H1 (cell line): ENCODE results near the gene MMAB. TPM values are rescaled to one million over a fixed set of nuclear protein-coding genes. Genes with fewer than 3 reads are reported as not detected.

Experiments used
- CTCF ChIA-PET: fragments of 300-600 bp; sonication (Branson Sonifier 250); formaldehyde crosslinking; loops from one replicate; lab custom pipeline; 2021; ENCODE audit not compliant: partially characterized antibody; lab: Charles Lee
- POLR2A ChIA-PET: fragments of 300-600 bp; sonication (Branson Sonifier 250); formaldehyde crosslinking; loops from one replicate; lab custom pipeline; 2021; ENCODE audit warnings: inconsistent platforms; ENCODE audit not compliant: partially characterized antibody; lab: Charles Lee
- DNase-seq, 2 experiments: peaks; one replicate each; pipeline versions ENCODE4 v3.0.0 to v3.0.0-alpha.2; 2010 to 2022; ENCODE audit warnings: low spot score in 2 of 2, low read depth in 1 of 2, mixed read lengths in 1 of 2
- FAIRE-seq: peaks from 2 replicates; lab custom pipeline; 2011; peaks lifted over from hg19 to GRCh38; lab: Jason Lieb, UNC
- H2AFZ ChIP-seq: 2 replicates; pipeline ENCODE4 v1.8.1; 2012; ENCODE audit warnings: low read length, inconsistent platforms
- H2AK5ac ChIP-seq: 2 replicates; pipeline ENCODE4 v1.6.1; 2013; ENCODE audit warnings: low read depth, low read length
- H2BK120ac ChIP-seq: replicated peaks from 2 replicates; pipeline ENCODE3; 2013; ENCODE audit warnings: low read depth, low read length, inconsistent platforms
- H2BK12ac ChIP-seq: 2 replicates; pipeline ENCODE4 v1.6.1; 2013; ENCODE audit warnings: low read depth, low read length
- H2BK15ac ChIP-seq: 2 replicates; pipeline ENCODE4 v1.6.1; 2013; ENCODE audit warnings: low read length
- H2BK20ac ChIP-seq: 2 replicates; pipeline ENCODE4 v1.6.1; 2013; ENCODE audit warnings: low read length
- H2BK5ac ChIP-seq: 2 replicates; pipeline ENCODE4 v1.6.1; 2013; ENCODE audit warnings: low read depth, low read length
- H3K14ac ChIP-seq: 2 replicates; pipeline ENCODE4 v1.6.1; 2013; ENCODE audit warnings: inconsistent platforms; ENCODE audit not compliant: insufficient read length
- H3K18ac ChIP-seq: 2 replicates; pipeline ENCODE4 v1.6.1; 2013; ENCODE audit warnings: low read length; ENCODE audit errors: extremely low read depth
- H3K23ac ChIP-seq: 2 replicates; pipeline ENCODE4 v1.6.1; 2013; ENCODE audit warnings: inconsistent platforms; ENCODE audit not compliant: insufficient read length
- H3K23me2 ChIP-seq: 2 replicates; pipeline ENCODE4 v1.6.1; 2013; ENCODE audit warnings: low read depth, low read length
- H3K27ac ChIP-seq: 2 replicates; pipeline ENCODE4 v1.6.1; 2011; ENCODE audit warnings: low read depth, low read length, inconsistent platforms
- H3K27me3 ChIP-seq, 4 experiments: replicated peaks in 1 of 4; 1 replicate in 1 of 4; 2 replicates in 3 of 4; pipeline versions ENCODE4 v1.6.1 to v1.8.1; 2011 to 2013; ENCODE audit warnings: low read length in 3 of 4, mild to moderate bottlenecking in 3 of 4, inconsistent platforms in 2 of 4, mixed read lengths in 2 of 4, moderate library complexity in 1 of 4; ENCODE audit not compliant: control insufficient read depth in 3 of 4, insufficient read depth in 3 of 4; ENCODE audit errors: extremely low read depth in 1 of 4
- H3K36me3 ChIP-seq, 4 experiments: 2 replicates each; pipeline versions ENCODE4 v1.6.1 to v1.8.1; 2011 to 2013; ENCODE audit warnings: mild to moderate bottlenecking in 4 of 4, low read length in 3 of 4, moderate library complexity in 2 of 4, control low read depth in 1 of 4, inconsistent platforms in 1 of 4; ENCODE audit not compliant: insufficient read depth in 4 of 4, control insufficient read depth in 2 of 4
- H3K4ac ChIP-seq: replicated peaks from 2 replicates; pipeline ENCODE3; 2013; ENCODE audit warnings: low read length, low read depth, mixed read lengths, inconsistent platforms; ENCODE audit not compliant: insufficient read length
- H3K4me1 ChIP-seq, 4 experiments: replicated peaks in 1 of 4; 1 replicate in 1 of 4; 2 replicates in 3 of 4; pipeline versions ENCODE4 v1.6.1 to v1.8.1; 2011 to 2013; ENCODE audit warnings: low read length in 3 of 4, inconsistent platforms in 2 of 4, mixed read lengths in 1 of 4; ENCODE audit not compliant: insufficient read depth in 4 of 4, control insufficient read depth in 3 of 4
- H3K4me2 ChIP-seq, 2 experiments: 2 replicates each; pipeline versions ENCODE4 v1.6.1 to v1.8.1; 2011 to 2013; ENCODE audit warnings: low read depth in 2 of 2, low read length in 2 of 2, control low read depth in 1 of 2, inconsistent platforms in 1 of 2, mild to moderate bottlenecking in 1 of 2; ENCODE audit not compliant: insufficient read depth in 1 of 2
- H3K4me3 ChIP-seq, 4 experiments: fragments of 200-600, 300-600 bp in 1 of 4; sonication (generic), shearing (Covaris generic), sonication (Bioruptor Twin) in 1 of 4; 2 replicates each; pipeline versions ENCODE4 v1.5.1 to v1.8.1; 2011 to 2016; ENCODE audit warnings: low read length in 4 of 4, low read depth in 3 of 4, control low read depth in 2 of 4, inconsistent platforms in 2 of 4, mild to moderate bottlenecking in 2 of 4, mixed read lengths in 1 of 4, moderate library complexity in 1 of 4; ENCODE audit not compliant: insufficient read depth in 2 of 4; ENCODE audit errors: extremely low read depth in 1 of 4
- H3K56ac ChIP-seq: replicated peaks from 2 replicates; pipeline ENCODE3; 2013; ENCODE audit warnings: low read depth, mild to moderate bottlenecking, mixed read lengths, low read length, inconsistent platforms; ENCODE audit not compliant: insufficient read length
- H3K79me1 ChIP-seq: 2 replicates; pipeline ENCODE4 v1.6.1; 2013; ENCODE audit warnings: low read depth, low read length, control low read depth
- H3K79me2 ChIP-seq, 2 experiments: 2 replicates each; pipeline versions ENCODE4 v1.6.1 to v1.8.1; 2012 to 2013; ENCODE audit warnings: low read length in 2 of 2, mild to moderate bottlenecking in 2 of 2, inconsistent platforms in 1 of 2; ENCODE audit not compliant: insufficient read depth in 2 of 2, control insufficient read depth in 1 of 2
- H3K9ac ChIP-seq, 4 experiments: replicated peaks in 1 of 4; 1 replicate in 1 of 4; 2 replicates in 3 of 4; pipeline versions ENCODE4 v1.6.1 to v1.8.1; 2011 to 2013; ENCODE audit warnings: low read depth in 3 of 4, low read length in 3 of 4, control low read depth in 2 of 4, mild to moderate bottlenecking in 2 of 4, moderate library complexity in 2 of 4, inconsistent platforms in 1 of 4; ENCODE audit errors: extremely low read depth in 1 of 4
- H3K9me3 ChIP-seq, 2 experiments: 2 replicates each; pipeline versions ENCODE4 v1.6.1 to v1.8.1; 2012 to 2013; ENCODE audit warnings: mild to moderate bottlenecking in 2 of 2, moderate library complexity in 2 of 2, control low read depth in 1 of 2, inconsistent platforms in 1 of 2, low read depth in 1 of 2, low read length in 1 of 2, mixed read lengths in 1 of 2; ENCODE audit not compliant: insufficient read depth in 2 of 2
- H4K20me1 ChIP-seq, 2 experiments: replicated peaks in 1 of 2; 2 replicates each; pipeline versions ENCODE3 to v1.8.1; 2011 to 2013; ENCODE audit warnings: inconsistent platforms in 2 of 2, low read length in 2 of 2, mild to moderate bottlenecking in 1 of 2; ENCODE audit not compliant: insufficient read depth in 2 of 2, control insufficient read depth in 1 of 2
- H4K5ac ChIP-seq: 2 replicates; pipeline ENCODE4 v1.6.1; 2013; ENCODE audit warnings: low read length, low read depth, mixed read lengths, inconsistent platforms; ENCODE audit not compliant: insufficient read length
- H4K8ac ChIP-seq: 2 replicates; pipeline ENCODE4 v1.8.0; 2013; ENCODE audit warnings: mild to moderate bottlenecking, moderate library complexity, low read length, inconsistent platforms; ENCODE audit not compliant: insufficient read depth; ENCODE audit errors: extremely low read depth
- H4K91ac ChIP-seq: replicated peaks from 2 replicates; pipeline ENCODE3; 2013; ENCODE audit warnings: low read length, mixed read lengths, inconsistent platforms; ENCODE audit not compliant: insufficient read length
- CHD2 ChIP-seq: IDR thresholded peaks from 2 replicates; pipeline ENCODE4 v1.6.1; 2012; ENCODE audit warnings: low read length, improper control_type of control experiment
- KDM5A ChIP-seq: fragments of 200-600 bp; IDR thresholded peaks from 2 replicates; pipeline ENCODE4 v1.7.1; 2012; ENCODE audit warnings: mild to moderate bottlenecking, low read length, inconsistent platforms, mixed read lengths
- SP4 ChIP-seq: IDR thresholded peaks from 2 replicates; pipeline ENCODE4 v1.6.1; 2012; ENCODE audit warnings: low read length, inconsistent platforms
- SRF ChIP-seq: IDR thresholded peaks from 2 replicates; pipeline ENCODE4 v1.6.1; 2011; ENCODE audit warnings: mild to moderate bottlenecking, low read depth, low read length, moderate library complexity
- WGBS, 2 experiments: shearing (Covaris generic) in 1 of 2; methylation state at CpG; one replicate each; pipeline versions ENCODE4 v1.1.6 to v1.1.7; 2013 to 2015; ENCODE audit warnings: low lambda C conversion rate in 2 of 2, mixed read lengths in 2 of 2, inconsistent platforms in 1 of 2, low coverage in 1 of 2, missing lambda C conversion rate in 1 of 2; ENCODE audit not compliant: insufficient replicate concordance in 2 of 2, insufficient coverage in 1 of 2, insufficient read length in 1 of 2; ENCODE audit errors: extremely low coverage in 1 of 2, missing lambda C conversion rate in 1 of 2; 5-methylcytosine and 5-hydroxymethylcytosine counted together
- polyA plus RNA-seq, 7 experiments: library from polyadenylated mRNA; depleted of rRNA in 3 of 7; stranded (reverse) in 5 of 7; unstranded in 2 of 7; fragments of >200 nt in 5 of 7; fragments of 200-250 nt in 2 of 7; gene quantifications; 1 replicate in 5 of 7; 2 replicates in 1 of 7; 4 replicates in 1 of 7; pipeline versions ENCODE4 v1.2.1 to v1.2.3, GENCODE V29; 2011 to 2013; ENCODE audit warnings: missing spikeins in 2 of 7, mixed read lengths in 2 of 7
- total RNA-seq: library from RNA; stranded (reverse); fragmentation: NEBNext Ultra II Directional; extraction: Animal tissue kit (Norgen Biotek cat#: 25700); gene quantifications from 2 replicates; pipeline ENCODE4 v1.2.1, GENCODE V29; 2021

Gene MMAB
- total and polyA plus RNA-seq, 2 of the 8 experiments (the other 6 are each of a cell fraction or from before 2014, with no cell fraction given), result 12.9 to 18.5 TPM

DNA sequence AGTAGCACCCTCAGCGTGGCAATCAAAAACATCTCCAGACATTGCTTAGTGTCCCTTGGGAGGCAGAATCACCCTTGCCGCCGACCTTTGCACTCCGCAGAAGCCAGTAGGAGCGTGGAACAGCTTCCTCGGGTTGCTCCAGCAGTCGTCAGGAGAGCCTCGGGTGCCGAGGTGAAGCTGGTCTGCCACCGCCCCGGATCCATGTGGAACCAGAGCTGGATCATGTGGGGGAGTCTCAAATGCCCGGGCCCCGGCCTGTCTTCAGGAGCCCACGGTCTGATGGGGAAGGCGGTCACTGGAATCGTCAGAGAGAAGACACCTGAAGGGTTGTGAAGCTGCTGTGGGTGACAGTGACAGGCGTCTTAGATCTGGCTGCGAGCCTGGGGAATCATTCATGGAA lies 14.6 kb upstream of the MMAB start:
- Histone ChIP-seq H3K23me2 (no peaks in the 10 kb centered on the region), H3K4me2 (no peak overlapping the region), H3K79me2 (no peaks in the 10 kb centered on the region), H4K5ac (no peak overlapping the region), H4K91ac (no peak overlapping the region), H3K23ac (no peak overlapping the region), H3K4ac (no peak overlapping the region), H2BK5ac (no peak overlapping the region), H3K14ac (no peak overlapping the region), H3K4me1 (no peaks in the 10 kb centered on the region), H2BK12ac (no peak overlapping the region), H3K56ac (no peak overlapping the region), H3K9me3 (no peaks in the 10 kb centered on the region), H4K8ac (no peak overlapping the region), H3K79me1 (no peaks in the 10 kb centered on the region; the same call in 1 of the 2 replicates), H3K4me3 (no peak overlapping the region), H3K27ac (no peak overlapping the region), H3K18ac (no peak overlapping the region), H3K36me3 (peaks cover 0 to 20% (median 9%) of the 10 kb centered on the region in 4 experiments; a peak in 5 of 8 replicates), H3K27me3 (no peaks in the 10 kb centered on the region), H2BK20ac (no peak overlapping the region), H2AFZ (no peak overlapping the region), H2AK5ac (no peak overlapping the region), H2BK120ac (no peak overlapping the region), H2BK15ac (no peak overlapping the region), H4K20me1 (peaks cover 0 to 2% of the 10 kb centered on the region in 2 experiments), H3K9ac (no peak overlapping the region)
- DNase-seq, result no peak
- ChIA-PET CTCF (interaction anchor here (0.7 to 8.0 kb wide), 3 partner anchors 12 to 187 kb away, joined by 4 to 68 read pairs (median 4); no protein-coding TSS in a partner anchor), POLR2A (interaction anchor here (0.6 kb wide), 1 partner anchor 132 kb away, joined by 4 read pairs; no protein-coding TSS in a partner anchor)
- WGBS, 2 experiments, result 94% methylated on average over 18 of the region's 18 CpGs; no CpG with 5 or more reads in 1 of the 2 experiments
- FAIRE-seq, result no peak
- TF ChIP-seq KDM5A (no peak), SRF (no peak), CHD2 (no peak), SP4 (no peak)
